Tibial artery (tissue), 4 donors: ENCODE measurements around the gene ATP1A4.

Source experiments
- DNase-seq, 2 donors: peaks; one replicate each; pipeline ENCODE4 v3.0.0-alpha.2; 2019
- H3K27ac ChIP-seq, 2 donors: fragments of 200-600 bp; sonication (generic) in 1 of 2; 1 replicate in 1 of 2; 2 replicates in 1 of 2; pipeline ENCODE4 v1.5.1; 2018 to 2019; ENCODE audit warnings: mild to moderate bottlenecking in 1 of 2
- H3K27me3 ChIP-seq, 2 donors: fragments of 200-600 bp; sonication (generic) in 1 of 2; one replicate each; pipeline versions ENCODE4 v1.5.1 to v1.6.0; 2016 to 2019
- H3K36me3 ChIP-seq, 3 donors: fragments of 200-600 bp; sonication (generic) in 2 of 3; one replicate each; pipeline ENCODE4 v1.5.1; 2016 to 2019; ENCODE audit warnings: mild to moderate bottlenecking in 2 of 3
- H3K4me1 ChIP-seq, 4 donors: fragments of 200-600 bp; sonication (generic) in 2 of 4; 1 replicate in 3 of 4; 2 replicates in 1 of 4; pipeline ENCODE4 v1.5.1; 2016 to 2019
- H3K4me3 ChIP-seq, 2 donors: fragments of 200-600 bp; sonication (generic) in 1 of 2; 1 replicate in 1 of 2; 2 replicates in 1 of 2; pipeline ENCODE4 v1.5.1; 2018 to 2019; ENCODE audit warnings: mild to moderate bottlenecking in 2 of 2
- H3K9me3 ChIP-seq, 3 donors: fragments of 200-600 bp; sonication (generic) in 1 of 3; one replicate each; pipeline ENCODE4 v1.5.1; 2016 to 2019
- intact Hi-C: fragments of 100-400 bp; cut with DNase I; formaldehyde crosslinking; loops from one replicate; pipeline ENCODE4 v1.15.0; 2023; ENCODE audit warnings: low total_unique reads
- TF ChIP-seq, protein P1 (sequence below), 2 experiments: fragments of 200-600 bp in 1 of 2; fragments of 450-650 bp in 1 of 2; IDR thresholded peaks; one replicate each; pipeline ENCODE4 v1.5.1; 2017 to 2019; ENCODE audit warnings: antibody characterized with exemption in 2 of 2, mild to moderate bottlenecking in 1 of 2, moderate library complexity in 1 of 2

ATP1A4 gene

DNA sequence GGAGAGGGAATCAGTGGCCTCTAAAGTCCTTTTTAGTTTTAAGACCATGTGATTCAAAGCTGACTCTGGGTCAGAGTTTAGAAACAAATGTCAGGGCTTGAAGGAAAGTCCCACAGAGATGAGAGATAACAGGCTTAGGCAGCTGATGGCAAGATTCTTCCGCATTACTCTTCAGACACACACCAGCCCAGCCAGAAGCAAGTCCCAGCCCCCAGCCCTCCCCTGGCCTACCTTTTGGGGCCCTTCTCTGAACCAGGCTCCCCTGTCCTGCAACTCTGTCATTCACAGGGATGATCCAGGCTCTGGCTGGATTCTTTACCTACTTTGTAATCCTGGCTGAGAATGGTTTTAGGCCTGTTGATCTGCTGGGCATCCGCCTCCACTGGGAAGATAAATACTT, 25.8 kb downstream of the ATP1A4 start:
- DNase-seq: no peak
- Histone ChIP-seq H3K36me3 (no peaks in the 10 kb centered on the region), H3K9me3 (no peaks in the 10 kb centered on the region), H3K4me3 (no peak overlapping the region), H3K27ac (no peak overlapping the region), H3K4me1 (no peaks in the 10 kb centered on the region), H3K27me3 (peaks cover 0 to 5% of the 10 kb centered on the region in 2 donors)
- intact Hi-C loops: no loop called here
- TF ChIP-seq, protein P1, sequence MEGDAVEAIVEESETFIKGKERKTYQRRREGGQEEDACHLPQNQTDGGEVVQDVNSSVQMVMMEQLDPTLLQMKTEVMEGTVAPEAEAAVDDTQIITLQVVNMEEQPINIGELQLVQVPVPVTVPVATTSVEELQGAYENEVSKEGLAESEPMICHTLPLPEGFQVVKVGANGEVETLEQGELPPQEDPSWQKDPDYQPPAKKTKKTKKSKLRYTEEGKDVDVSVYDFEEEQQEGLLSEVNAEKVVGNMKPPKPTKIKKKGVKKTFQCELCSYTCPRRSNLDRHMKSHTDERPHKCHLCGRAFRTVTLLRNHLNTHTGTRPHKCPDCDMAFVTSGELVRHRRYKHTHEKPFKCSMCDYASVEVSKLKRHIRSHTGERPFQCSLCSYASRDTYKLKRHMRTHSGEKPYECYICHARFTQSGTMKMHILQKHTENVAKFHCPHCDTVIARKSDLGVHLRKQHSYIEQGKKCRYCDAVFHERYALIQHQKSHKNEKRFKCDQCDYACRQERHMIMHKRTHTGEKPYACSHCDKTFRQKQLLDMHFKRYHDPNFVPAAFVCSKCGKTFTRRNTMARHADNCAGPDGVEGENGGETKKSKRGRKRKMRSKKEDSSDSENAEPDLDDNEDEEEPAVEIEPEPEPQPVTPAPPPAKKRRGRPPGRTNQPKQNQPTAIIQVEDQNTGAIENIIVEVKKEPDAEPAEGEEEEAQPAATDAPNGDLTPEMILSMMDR (IDR thresholded peaks at IDR 0.05): no peak

DNA sequence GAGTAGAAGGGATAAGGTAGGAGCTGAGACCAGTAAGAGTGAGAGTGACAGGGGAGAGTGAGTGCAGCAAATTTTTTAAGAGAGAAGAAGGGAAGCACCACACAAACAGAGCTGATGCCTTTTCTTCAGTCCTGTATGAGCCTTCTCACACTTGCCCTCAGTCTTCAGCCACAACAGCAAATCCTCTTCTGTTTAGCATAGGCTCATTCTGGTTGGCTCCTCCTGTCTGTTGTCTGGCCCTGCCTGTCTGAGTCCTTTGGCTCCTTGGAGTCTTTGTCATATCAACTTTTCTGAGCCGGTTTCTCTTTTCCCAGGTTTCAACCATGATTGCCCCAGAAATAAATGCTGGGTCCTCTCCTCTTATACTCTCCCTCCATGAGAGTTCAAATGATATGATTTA, 26.3 kb downstream of the ATP1A4 start:
- no peak overlapping the region for H3K27ac ChIP-seq
- no peaks in the 10 kb centered on the region for H3K4me1 ChIP-seq
- H3K27me3 ChIP-seq: peaks cover 0 to 4% of the 10 kb centered on the region in 2 donors
- no peak overlapping the region for H3K4me3 ChIP-seq
- DNase-seq: no peak
- H3K9me3 ChIP-seq: no peaks in the 10 kb centered on the region
- intact Hi-C loops: no loop called here
- TF ChIP-seq, protein P1 (IDR thresholded peaks at IDR 0.05): no peak
- no peaks in the 10 kb centered on the region for H3K36me3 ChIP-seq

DNA sequence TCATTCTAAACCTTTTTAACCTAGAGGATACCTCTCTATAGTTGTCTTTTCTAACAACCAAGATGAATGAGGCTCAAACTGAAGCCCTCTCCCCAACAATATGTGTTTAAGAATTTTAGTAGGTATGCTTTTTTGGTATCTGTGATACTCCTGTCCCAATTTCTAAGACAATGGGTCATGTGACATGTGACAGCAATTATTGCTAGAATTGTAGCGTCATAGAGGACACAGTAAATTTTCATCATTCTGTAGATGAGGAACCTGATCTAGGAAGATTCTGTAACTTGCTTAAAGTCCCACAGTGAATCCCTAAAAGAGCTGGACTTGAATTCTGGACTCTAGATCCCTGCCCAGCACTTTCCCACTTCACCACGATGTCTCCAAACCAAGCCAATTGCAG, 27.3 kb downstream of the ATP1A4 start:
- H3K9me3 ChIP-seq: no peaks in the 10 kb centered on the region
- TF ChIP-seq, protein P1 (IDR thresholded peaks at IDR 0.05): no peak
- H3K36me3 ChIP-seq: no peaks in the 10 kb centered on the region
- H3K4me3 ChIP-seq: no peak overlapping the region
- H3K27me3 ChIP-seq: peaks cover 0 to 2% of the 10 kb centered on the region in 2 donors
- intact Hi-C loops: no loop called here
- no peak for DNase-seq
- H3K27ac ChIP-seq: no peak overlapping the region
- no peaks in the 10 kb centered on the region for H3K4me1 ChIP-seq

DNA sequence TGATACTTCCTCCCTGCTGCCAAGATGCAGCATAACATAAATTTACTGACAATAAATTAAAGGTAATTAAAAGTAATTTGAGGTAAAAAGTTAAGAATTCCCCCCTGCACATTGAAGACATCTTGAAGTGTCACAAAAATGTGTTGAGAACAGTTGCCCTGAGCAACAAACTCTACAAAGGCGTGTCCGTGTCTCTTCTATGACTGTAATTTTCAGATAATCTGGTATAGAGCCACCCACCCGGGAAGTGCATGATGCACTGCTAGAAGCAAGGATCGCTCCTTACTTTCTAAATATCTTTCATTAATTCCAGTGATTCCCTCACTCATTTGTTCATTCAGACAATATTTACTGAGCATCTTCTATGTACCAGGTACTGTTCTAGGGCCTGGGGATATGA, 27.9 kb downstream of the ATP1A4 start:
- peaks cover 0 to 2% of the 10 kb centered on the region in 2 donors for H3K27me3 ChIP-seq
- H3K9me3 ChIP-seq: no peaks in the 10 kb centered on the region
- no peak overlapping the region for H3K4me3 ChIP-seq
- intact Hi-C loops: no loop called here
- H3K27ac ChIP-seq: no peak overlapping the region
- TF ChIP-seq, protein P1 (IDR thresholded peaks at IDR 0.05): no peak
- no peaks in the 10 kb centered on the region for H3K36me3 ChIP-seq
- H3K4me1 ChIP-seq: no peaks in the 10 kb centered on the region
- no peak for DNase-seq

DNA sequence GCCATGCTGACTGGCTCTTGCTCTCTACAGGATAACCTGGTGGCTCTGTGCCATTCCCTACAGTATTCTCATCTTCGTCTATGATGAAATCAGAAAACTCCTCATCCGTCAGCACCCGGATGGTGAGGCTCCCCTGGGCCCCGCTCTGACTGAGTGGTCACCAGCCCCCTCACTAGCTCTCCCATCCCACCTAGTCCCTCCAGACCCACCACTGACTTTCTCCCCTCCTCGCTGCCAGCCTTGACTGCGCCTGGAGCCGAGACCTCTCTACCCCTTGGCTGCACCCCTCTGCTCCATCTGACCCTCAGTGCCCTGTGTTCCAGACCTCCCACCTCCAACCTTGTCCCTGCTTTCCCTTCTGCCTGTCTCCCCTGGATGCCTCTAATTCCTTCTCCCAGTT, 34.8 kb downstream of the ATP1A4 start:
- H3K27me3 ChIP-seq: no peaks in the 10 kb centered on the region
- no peak overlapping the region for H3K27ac ChIP-seq
- H3K9me3 ChIP-seq: no peaks in the 10 kb centered on the region
- peaks cover 0 to 16% (median 13%) of the 10 kb centered on the region in 4 donors for H3K4me1 ChIP-seq
- no peak overlapping the region for H3K4me3 ChIP-seq
- intact Hi-C loops: no loop called here
- H3K36me3 ChIP-seq: no peaks in the 10 kb centered on the region
- DNase-seq: peak in 1 of 2 donors; percentile 62
- TF ChIP-seq, protein P1 (IDR thresholded peaks at IDR 0.05): no peak

DNA sequence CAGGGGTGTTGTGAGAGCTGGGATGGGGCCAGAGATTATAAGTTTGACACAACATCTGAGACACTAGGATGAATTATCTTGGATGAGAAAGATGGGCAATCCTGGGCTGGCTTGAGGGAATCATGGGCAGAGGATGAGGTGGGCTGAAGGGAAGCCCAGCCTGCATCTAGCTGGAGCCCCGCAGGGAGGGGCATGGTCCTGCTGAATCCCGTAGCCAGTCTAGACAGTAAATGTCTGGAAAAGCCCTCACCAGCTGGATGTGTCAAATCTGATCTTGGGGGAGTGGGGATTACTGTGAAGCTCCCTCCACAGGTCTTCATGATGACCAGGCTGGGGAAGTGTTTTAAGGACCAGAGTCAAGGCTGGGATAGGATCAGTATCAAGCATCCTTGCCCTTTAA, 35.3 kb downstream of the ATP1A4 start:
- peak in 1 of 2 donors; percentile 27 for DNase-seq
- intact Hi-C loops: no loop called here
- H3K27ac ChIP-seq: no peak overlapping the region
- TF ChIP-seq, protein P1 (IDR thresholded peaks at IDR 0.05): no peak
- H3K4me1 ChIP-seq: peaks cover 0 to 16% (median 13%) of the 10 kb centered on the region in 4 donors
- no peaks in the 10 kb centered on the region for H3K36me3 ChIP-seq
- H3K4me3 ChIP-seq: no peak overlapping the region
- no peaks in the 10 kb centered on the region for H3K9me3 ChIP-seq
- no peaks in the 10 kb centered on the region for H3K27me3 ChIP-seq
